Testis (tissue), 2 donors: ENCODE measurements around the gene AXDND1.

Experiments used
- CTCF ChIP-seq, 3 experiments: fragments of 450-650 bp in 2 of 3; fragments of 200-600 bp in 1 of 3; sonication (generic) in 1 of 3; IDR thresholded peaks; one replicate each; pipeline ENCODE4 v1.5.1; 2016 to 2019; ENCODE audit warnings: antibody characterized with exemption in 3 of 3, mild to moderate bottlenecking in 2 of 3, moderate library complexity in 1 of 3
- POLR2A ChIP-seq: fragments of 450-650 bp; IDR thresholded peaks from one replicate; pipeline ENCODE4 v1.6.1; 2017; ENCODE audit warnings: antibody characterized with exemption, mild to moderate bottlenecking, moderate library complexity

GRCh38 chr1:179554427-179554826, 188.7 kb downstream of the AXDND1 start:
- TF ChIP-seq CTCF (IDR thresholded peaks at IDR 0.05) (no peak), POLR2A (no peak)
